Esophagus squamous epithelium (tissue), 5 donors: ENCODE measurements around the gene NOXO1. TPM values are rescaled to one million over a fixed set of nuclear protein-coding genes. Genes with fewer than 3 reads are reported as not detected.
"Not testable (repeated sequence)": the region's sequence is repeated elsewhere in the genome, so short reads cannot be mapped to it uniquely, and the experiment has no call there.

Experiments used
- DNase-seq: peaks from one replicate; lab custom pipeline; 2025; lab: John Stamatoyannopoulos, UW
- H3K27ac ChIP-seq, 4 donors: fragments of 200-600 bp; sonication (generic); one replicate each; pipeline ENCODE4 v1.5.1; 2016 to 2019; ENCODE audit warnings: mild to moderate bottlenecking in 1 of 4
- H3K27me3 ChIP-seq, 4 donors: fragments of 200-600 bp; sonication (generic); 1 replicate in 3 of 4; 2 replicates in 1 of 4; pipeline versions ENCODE4 v1.5.1 to v1.6.0; 2017 to 2021; ENCODE audit warnings: antibody characterized with exemption in 1 of 4
- H3K36me3 ChIP-seq, 3 donors: fragments of 200-600 bp; sonication (generic); one replicate each; pipeline ENCODE4 v1.5.1; 2016 to 2019
- H3K4me1 ChIP-seq, 3 donors: fragments of 200-600 bp; sonication (generic); one replicate each; pipeline ENCODE4 v1.5.1; 2017 to 2019
- H3K4me3 ChIP-seq, 4 donors: fragments of 200-600 bp; sonication (generic); 1 replicate in 3 of 4; 2 replicates in 1 of 4; pipeline ENCODE4 v1.5.1; 2016 to 2019; ENCODE audit warnings: mild to moderate bottlenecking in 2 of 4, moderate library complexity in 1 of 4
- H3K9me3 ChIP-seq, 3 donors: fragments of 200-600 bp; sonication (generic); one replicate each; pipeline ENCODE4 v1.5.1; 2016 to 2019
- CTCF ChIP-seq, 6 experiments: fragments of 450-650 bp in 4 of 6; fragments of 200-600 bp in 2 of 6; sonication (generic) in 2 of 6; IDR thresholded peaks; one replicate each; pipeline ENCODE4 v1.5.1; 2016 to 2019; ENCODE audit warnings: antibody characterized with exemption in 6 of 6, mild to moderate bottlenecking in 4 of 6, moderate library complexity in 4 of 6
- POLR2A ChIP-seq, 4 donors: fragments of 450-650 bp; IDR thresholded peaks; one replicate each; pipeline ENCODE4 v1.6.1; 2017; ENCODE audit warnings: antibody characterized with exemption in 4 of 4, mild to moderate bottlenecking in 4 of 4, moderate library complexity in 3 of 4
- WGBS, 2 donors: methylation state at CpG; one replicate each; pipeline ENCODE4 v1.1.5; 2018; 5-methylcytosine and 5-hydroxymethylcytosine counted together
- intact Hi-C: fragments of 100-400 bp; cut with DNase I; formaldehyde crosslinking; loops from one replicate; pipeline ENCODE4 v1.15.0; 2022
- total RNA-seq, 4 donors: library from RNA; depleted of rRNA; stranded (reverse); fragments of >200 nt; gene quantifications; one replicate each; pipeline ENCODE4 v1.1.0, GENCODE V29; 2016
- donor health status: DM: yes; HTN: yes; CAD: no.

The NOXO1 gene
- total RNA-seq, 4 donors from 2014 or later = 0.38 to 4.2 (median 1.8) TPM

- peak overlapping the region; percentile 58 to 78 (median 71) for H3K27ac ChIP-seq
- no peak for TF ChIP-seq POLR2A (IDR thresholded peaks at IDR 0.05)
- no peak for TF ChIP-seq CTCF (IDR thresholded peaks at IDR 0.05)
- no peak for DNase-seq
Observed at GRCh38 chr16:2015117-2015946, 34.1 kb upstream of the NOXO1 start.

GRCh38 chr16:2013527-2013926 is 32.3 kb upstream of the NOXO1 start:
- no peak for DNase-seq
- Histone ChIP-seq H3K27ac (no peak overlapping the region), H3K36me3 (no peaks in the 10 kb centered on the region), H3K4me3 (no peak overlapping the region), H3K9me3 (no peaks in the 10 kb centered on the region), H3K27me3 (peaks cover 0 to 19% (median 0%) of the 10 kb centered on the region in 4 donors), H3K4me1 (peaks cover 15 to 34% (median 17%) of the 10 kb centered on the region in 3 donors)
- no peak for TF ChIP-seq CTCF (IDR thresholded peaks at IDR 0.05)
- TF ChIP-seq POLR2A (IDR thresholded peaks at IDR 0.05) = no peak
- intact Hi-C loops = no loop called here
- WGBS, 2 donors = 77 to 83% methylated on average over 6 to 14 of the region's 15 CpGs

More at GRCh38 chr16:2015117-2015946, 34.1 kb upstream of the NOXO1 start:
- H3K27me3 ChIP-seq = peaks cover 3 to 37% (median 5%) of the 10 kb centered on the region in 4 donors
- peaks cover 14 to 34% (median 17%) of the 10 kb centered on the region in 3 donors for H3K4me1 ChIP-seq
- no peak overlapping the region for H3K4me3 ChIP-seq
- whole genome bisulfite sequencing, 2 donors = 52 to 53% methylated on average over 18 to 23 of the region's 24 CpGs
- H3K36me3 ChIP-seq = no peaks in the 10 kb centered on the region
- no peaks in the 10 kb centered on the region for H3K9me3 ChIP-seq
- intact Hi-C loops = no loop called here

- H3K27ac ChIP-seq, H3K4me3 ChIP-seq, H3K27me3 ChIP-seq, intact Hi-C loops, H3K36me3 ChIP-seq, DNase-seq, H3K9me3 ChIP-seq: not testable (repeated sequence)
- WGBS, 2 donors = 78 to 82% methylated on average over 6 to 9 of the region's 9 CpGs
- peaks cover 33 to 52% (median 35%) of the 10 kb centered on the region in 3 donors for H3K4me1 ChIP-seq
Observed at GRCh38 chr16:2011726-2012125, 30.5 kb upstream of the NOXO1 start.

GRCh38 chr16:2009791-2010510 is 28.7 kb upstream of the NOXO1 start, which contains the start of gene ZNF598:
ZNF598 (minus strand) TSS chr16:2009821.
- Histone ChIP-seq H3K27ac (peak within 1 kb of the TSS; percentile 94 to 98 (median 96)), H3K4me1 (peaks cover 33 to 58% (median 44%) of the 10 kb centered on the region in 3 donors), H3K9me3 (no peaks in the 10 kb centered on the region), H3K36me3 (peaks cover 0 to 4% (median 0%) of the 10 kb centered on the region in 3 donors), H3K27me3 (no peaks in the 10 kb centered on the region), H3K4me3 (peak within 1 kb of the TSS; percentile 58 to 98 (median 86))
- no peak for DNase-seq
- intact Hi-C loops = no loop called here
- TF ChIP-seq POLR2A (IDR thresholded peaks at IDR 0.05) = peak in 3 of 4 donors; percentile 81 to 97 (median 91)
- TF ChIP-seq CTCF (IDR thresholded peaks at IDR 0.05) = peak in 1 of 6 experiments; percentile 6
- 1 to 2% methylated on average over 9 to 16 of the region's 52 CpGs for WGBS, 2 donors

GRCh38 chr16:2009164-2009711 is 28.0 kb upstream of the NOXO1 start:
- DNase-seq = no peak
- intact Hi-C loops = no loop called here
- WGBS, 2 donors = no CpG with 5 or more reads among the region's 55 CpGs

More at GRCh38 chr16:2009164-2009711, 28.0 kb upstream of the NOXO1 start:
- TF ChIP-seq POLR2A (IDR thresholded peaks at IDR 0.05) (no peak), CTCF (IDR thresholded peaks at IDR 0.05) (no peak)
- H3K27me3 ChIP-seq = no peaks in the 10 kb centered on the region
- peaks cover 0 to 11% (median 0%) of the 10 kb centered on the region in 3 donors for H3K36me3 ChIP-seq
- peaks cover 40 to 60% (median 49%) of the 10 kb centered on the region in 3 donors for H3K4me1 ChIP-seq
- H3K27ac ChIP-seq = peak overlapping the region; percentile 79 to 98 (median 96)
- peak overlapping the region; percentile 58 to 98 (median 86) for H3K4me3 ChIP-seq
- H3K9me3 ChIP-seq = no peaks in the 10 kb centered on the region
